ENCODE results near the gene H2BW1.
"Not testable (repeated sequence)": the region's sequence is repeated elsewhere in the genome, so short reads cannot be mapped to it uniquely, and the experiment has no call there.

Gene H2BW1, protein sequence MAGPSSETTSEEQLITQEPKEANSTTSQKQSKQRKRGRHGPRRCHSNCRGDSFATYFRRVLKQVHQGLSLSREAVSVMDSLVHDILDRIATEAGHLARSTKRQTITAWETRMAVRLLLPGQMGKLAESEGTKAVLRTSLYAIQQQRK

DNA sequence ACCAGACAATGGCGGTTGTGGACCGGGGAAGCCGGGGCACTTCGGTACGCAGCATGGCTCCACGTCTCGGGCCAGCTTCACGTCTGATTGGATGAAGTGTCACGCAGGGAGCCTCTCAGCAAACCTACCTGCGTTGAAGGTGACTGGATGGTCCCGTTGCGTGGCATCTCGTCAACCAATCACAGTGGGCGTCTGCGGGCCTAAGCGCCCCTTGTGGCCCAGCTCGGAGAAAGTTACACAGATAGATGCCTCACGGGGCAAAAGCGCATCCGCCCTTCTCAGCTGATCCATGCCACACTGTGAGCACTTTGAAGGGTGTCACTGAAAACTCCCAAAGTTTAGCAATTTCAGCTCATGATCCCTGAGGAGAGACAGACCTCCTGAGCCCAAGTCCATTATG lies at the start of gene H2BW1:
TSS of gene H2BW1 (minus strand) at position 103 of the 400 bp plus-strand sequence. CDS start 132 bp downstream, outside the sequence.
- FAIRE-seq, result no peak

DNA sequence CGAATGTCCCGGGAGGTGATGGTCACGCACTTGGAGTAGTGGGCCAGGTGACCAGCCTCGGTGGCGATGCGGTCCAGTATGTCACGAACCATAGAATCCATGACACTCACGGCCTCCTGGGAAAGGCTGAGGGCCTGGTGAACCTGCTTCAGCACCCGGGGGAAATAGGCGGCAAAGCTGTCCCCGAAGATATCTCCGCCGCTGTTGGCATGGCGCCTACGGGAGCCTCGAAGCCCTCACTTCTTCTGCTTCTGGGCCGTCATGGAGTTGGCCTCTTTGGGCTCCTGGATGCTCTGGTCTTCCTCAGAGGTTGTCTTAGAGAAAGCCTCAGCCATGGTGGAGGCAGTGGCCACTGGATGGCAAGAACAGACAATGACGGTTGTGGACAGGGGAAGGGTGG lies 49.1 kb upstream of the H2BW1 start:
- not testable (repeated sequence) for FAIRE-seq

DNA sequence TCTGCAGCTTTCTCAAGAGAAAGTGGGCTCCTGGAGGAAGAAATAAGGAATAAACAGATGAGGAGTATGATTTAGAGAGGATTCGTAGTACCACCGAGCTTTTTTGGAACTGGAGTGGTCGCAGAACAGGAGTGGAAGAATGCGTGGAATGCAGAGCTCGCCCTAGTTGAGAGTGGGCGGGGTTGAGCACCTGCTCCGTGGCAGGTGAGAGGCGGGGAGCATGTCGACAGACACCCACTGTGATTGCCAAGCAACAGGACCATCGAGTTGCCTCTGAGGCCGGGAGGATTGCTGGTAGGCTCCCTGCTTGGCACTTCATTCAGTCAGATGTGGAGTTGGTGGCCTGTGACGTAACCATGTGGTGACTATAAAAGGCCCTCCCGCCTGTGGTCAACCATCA lies 41.4 kb upstream of the H2BW1 start:
- FAIRE-seq, result not testable (repeated sequence)

DNA sequence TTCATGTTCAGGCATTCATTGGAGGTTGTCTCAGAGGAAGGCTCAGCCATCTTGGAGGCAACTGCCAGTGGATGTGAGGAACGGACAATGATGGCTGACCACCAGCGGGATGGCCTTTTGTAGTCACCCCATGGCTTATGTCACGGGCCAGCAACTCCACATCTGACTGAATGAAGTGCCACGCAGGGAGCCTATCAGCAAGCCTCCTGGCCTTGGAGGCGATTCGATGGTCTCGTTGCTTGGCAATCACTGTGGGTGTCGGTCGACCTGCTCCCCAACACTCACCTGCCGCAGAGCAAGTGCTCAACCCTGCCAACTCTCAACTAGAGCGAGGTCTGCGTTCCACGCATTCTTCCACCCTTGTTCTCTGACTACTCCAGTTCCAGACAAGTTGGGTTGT lies 33.7 kb upstream of the H2BW1 start:
- no peak for FAIRE-seq

DNA sequence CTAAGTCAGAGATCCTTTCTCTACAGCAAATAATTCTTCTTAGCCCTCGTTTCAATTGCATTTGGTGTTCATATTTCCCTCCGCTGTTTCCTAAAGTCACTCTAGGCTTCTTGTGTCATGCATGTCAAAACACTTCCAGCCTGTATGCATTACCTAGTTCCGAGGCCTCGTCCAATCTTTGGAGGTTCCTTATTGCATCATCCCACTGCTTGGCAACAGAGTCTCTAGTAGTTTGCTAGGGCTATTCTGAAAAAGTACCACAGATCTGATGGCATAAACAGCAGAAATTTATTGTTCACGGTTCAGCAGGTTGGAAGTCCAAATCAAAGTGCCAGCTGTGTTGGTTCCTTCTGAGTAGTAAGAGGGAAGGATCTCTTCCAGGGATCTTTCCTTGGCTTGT lies 32.1 kb upstream of the H2BW1 start:
- no peak for FAIRE-seq

DNA sequence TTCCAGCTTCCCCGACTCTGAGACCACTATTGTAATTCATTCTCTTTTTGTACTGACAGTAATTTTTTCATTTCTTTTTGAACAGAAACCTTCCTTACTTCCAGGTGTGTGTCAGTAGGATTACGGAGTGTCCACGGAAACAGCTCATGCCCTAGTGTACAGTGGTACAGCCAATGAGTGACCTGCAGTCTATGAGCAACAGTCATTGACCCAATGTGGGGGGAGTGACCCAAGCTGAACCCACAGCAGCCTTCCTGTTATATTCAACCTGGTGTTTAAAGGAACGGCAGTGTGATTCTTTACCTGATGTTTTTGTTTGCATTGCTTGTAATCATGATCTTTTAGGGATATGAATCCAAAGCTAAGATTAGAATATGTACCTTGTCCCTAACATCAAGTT lies 27.5 kb upstream of the H2BW1 start:
- no peak for FAIRE-seq

DNA sequence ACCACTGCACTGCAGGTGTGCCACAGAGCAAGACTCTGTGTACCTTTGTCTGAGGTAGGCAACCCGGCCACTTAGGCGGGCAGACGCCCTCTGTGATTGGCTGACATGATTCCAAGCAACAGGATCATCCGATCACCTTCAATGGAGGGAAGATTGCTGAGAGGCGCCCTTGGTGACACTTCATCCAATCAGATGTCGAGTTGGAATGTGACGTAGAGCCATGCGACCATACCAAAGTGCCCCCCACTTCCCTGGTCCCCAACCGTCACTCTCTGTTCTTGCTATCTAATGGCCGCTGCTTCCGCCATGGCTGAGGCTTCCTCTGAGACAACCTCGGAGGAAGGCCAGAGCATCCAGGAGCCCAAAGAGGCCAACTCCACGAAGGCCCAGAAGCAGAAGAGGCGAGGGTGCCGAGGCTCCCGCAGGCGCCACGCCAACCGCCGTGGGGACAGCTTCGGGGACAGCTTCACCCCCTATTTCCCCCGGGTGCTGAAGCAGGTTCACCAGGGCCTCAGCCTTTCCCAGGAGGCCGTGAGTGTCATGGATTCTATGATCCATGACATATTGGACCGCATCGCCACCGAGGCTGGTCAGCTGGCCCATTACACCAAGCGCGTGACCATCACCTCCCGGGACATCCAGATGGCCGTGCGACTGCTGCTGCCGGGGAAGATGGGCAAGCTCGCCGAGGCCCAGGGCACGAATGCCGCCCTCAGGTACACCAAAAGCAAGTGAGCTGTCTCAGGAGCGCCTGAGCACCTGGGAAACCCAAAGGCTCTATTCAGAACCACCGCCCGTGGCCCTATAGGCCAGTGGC lies 26.4 kb upstream of the H2BW1 start, which contains the start of gene H2BW2:
TSS of gene H2BW2 (plus strand) at position 268 of the 817 bp plus-strand sequence. CDS start at position 307, 39 bp downstream.
- FAIRE-seq, result no peak

DNA sequence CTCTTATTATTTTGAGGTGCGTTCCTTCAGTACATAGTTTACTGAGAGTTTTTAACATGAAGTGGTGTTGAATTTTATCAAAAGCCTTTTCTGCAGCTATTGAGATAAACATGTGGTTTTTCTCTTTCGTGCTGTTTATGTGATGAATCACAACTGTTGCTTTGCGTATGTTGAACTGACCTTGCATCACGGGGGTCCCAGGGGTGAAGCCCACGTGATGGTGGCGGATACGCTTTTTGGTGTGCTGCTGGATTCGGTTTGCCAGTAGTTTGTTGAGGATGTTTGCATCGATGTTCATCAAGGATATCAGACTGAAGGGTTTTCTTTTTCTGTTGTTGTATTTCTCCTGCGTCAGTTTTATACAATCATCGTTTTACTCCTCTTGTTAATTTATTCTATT lies 4.6 kb upstream of the H2BW1 start:
- no peak for FAIRE-seq

DNA sequence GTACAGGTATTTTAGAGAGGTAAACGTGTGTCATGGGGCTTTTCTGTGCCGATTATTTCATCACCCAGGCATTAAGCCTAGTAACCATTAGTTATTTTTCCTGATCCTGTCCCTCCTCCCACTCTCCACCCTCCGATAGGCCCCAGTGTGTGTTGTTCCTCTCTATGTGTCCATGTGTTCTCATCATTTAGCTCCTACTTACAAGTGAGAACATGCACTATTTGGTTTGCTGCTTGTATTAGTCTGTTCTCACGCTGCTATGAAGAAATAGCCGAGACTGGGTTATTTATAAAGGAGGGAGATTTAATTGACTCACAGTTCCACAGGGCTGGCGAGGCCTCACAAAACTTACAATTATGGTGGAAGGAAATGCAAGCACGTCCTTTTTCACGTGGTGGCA lies 2.1 kb upstream of the H2BW1 start:
- not testable (repeated sequence) for FAIRE-seq

DNA sequence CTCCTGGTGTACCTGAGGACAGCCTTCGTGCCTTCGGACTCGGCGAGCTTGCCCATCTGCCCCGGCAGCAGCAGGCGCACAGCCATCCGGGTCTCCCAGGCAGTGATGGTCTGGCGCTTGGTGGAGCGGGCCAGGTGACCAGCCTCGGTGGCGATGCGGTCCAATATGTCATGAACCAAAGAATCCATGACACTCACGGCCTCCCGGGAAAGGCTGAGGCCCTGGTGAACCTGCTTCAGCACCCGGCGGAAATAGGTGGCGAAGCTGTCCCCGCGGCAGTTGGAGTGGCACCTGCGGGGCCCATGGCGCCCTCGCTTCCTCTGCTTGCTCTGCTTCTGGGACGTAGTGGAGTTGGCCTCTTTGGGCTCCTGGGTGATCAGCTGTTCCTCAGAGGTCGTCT lies 350 bp downstream of the H2BW1 start:
- FAIRE-seq, result no peak

DNA sequence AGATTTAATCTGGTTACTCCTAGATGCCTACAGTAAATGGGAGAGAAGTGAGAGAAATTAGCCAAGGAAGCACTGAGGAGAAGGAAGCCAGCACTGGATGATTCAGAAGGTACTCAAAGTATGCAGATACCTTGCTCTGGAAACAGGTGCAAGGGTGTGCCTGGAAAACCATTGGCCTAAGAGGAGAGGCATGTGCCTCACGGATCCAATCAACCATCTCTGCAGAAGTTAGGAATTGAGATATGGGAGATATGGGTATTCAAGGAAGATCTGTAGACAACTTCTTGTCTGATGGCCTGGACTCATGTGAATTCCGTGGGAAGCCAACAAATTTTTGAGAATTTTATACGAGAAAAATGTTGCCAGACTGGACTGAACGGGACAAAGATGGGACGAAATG lies 4.7 kb downstream of the H2BW1 start:
- no peak for FAIRE-seq

DNA sequence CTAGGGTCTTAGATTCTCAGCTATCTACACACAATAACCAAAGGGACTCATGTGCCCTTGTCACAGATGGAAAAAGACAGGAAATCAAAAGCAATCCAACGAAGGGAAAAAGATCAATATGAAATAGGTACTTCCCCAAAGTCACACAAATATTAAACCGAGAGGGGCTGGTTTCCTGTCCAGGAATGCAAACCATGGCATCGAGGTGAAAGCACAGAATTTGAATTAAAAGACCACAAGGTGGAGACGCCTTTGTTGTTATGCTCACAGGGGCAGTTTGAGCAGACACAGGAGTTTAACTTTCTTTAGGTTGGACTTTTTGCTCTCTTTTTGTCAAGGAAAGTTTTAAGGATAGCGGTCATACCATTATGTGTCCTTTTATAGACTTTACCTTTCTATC lies 14.3 kb downstream of the H2BW1 start:
- no peak for FAIRE-seq

DNA sequence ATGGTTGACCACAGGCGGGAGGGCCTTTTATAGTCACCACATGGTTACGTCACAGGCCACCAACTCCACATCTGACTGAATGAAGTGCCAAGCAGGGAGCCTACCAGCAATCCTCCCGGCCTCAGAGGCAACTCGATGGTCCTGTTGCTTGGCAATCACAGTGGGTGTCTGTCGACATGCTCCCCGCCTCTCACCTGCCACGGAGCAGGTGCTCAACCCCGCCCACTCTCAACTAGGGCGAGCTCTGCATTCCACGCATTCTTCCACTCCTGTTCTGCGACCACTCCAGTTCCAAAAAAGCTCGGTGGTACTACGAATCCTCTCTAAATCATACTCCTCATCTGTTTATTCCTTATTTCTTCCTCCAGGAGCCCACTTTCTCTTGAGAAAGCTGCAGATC lies 30.0 kb downstream of the H2BW1 start:
- FAIRE-seq, result not testable (repeated sequence)

DNA sequence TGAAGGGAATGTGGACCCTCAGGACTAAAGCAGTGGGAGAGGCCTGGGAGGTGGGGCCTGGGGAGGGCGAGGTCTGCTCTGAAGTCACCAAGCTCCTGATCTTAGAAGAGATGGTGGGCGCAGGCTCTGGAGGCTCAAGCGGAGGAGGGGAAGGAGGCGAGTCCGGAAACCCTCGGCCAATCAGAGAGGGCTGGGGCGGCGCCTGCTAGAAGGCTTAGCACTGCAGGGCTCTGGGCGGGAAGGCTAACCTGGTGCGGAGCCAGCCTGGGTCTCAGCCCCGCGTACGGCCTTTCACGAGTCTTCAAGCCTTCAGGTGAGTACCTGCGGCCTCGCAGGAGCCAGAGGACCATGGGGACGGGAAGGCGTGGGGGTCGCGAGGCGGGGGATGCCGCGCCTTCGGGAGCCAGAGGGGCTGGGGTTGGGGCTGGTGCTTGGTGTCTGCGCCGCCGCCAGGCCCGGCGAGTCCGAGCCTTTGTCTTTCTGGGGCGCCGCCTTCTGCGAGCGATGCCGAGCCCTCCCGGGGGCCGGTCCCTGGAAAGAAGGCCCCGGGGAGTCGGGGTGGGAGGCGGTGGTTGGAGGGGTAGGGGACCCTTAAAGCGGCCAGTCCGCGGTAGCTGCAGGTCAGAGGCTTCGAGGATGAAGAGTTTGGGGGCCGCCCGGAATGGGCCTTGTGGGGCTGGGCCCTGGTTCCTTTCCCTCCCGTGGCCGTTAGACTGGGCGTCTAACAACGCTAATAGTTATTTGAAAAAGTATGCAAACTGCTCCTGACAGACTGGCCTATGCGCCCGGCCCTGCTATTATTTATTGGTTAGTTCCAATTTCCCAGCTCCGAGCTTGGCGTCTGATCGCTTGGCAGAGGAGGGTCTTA lies 50.9 kb downstream of the H2BW1 start, which contains the start of gene TMSB15B:
TSS of gene TMSB15B (plus strand) at position 217 of the 868 bp plus-strand sequence.
- not testable (repeated sequence) for FAIRE-seq
